ENCODE data around the gene ATP5MC3.

Gene ATP5MC3

GRCh38 chr2:175168564-175168945 lies 13.0 kb downstream of the ATP5MC3 start:
- no peak for DNase-seq (ENCODE audit: low read depth in 4 of 4, low spot score in 1 of 4)

- DNase-seq (ENCODE audit: low read depth in 4 of 4, low spot score in 1 of 4), result peak; percentile 90 to 96 (median 95)
Observed at GRCh38 chr2:175167792-175168563, 13.5 kb downstream of the ATP5MC3 start, which contains the start of gene ATF2. Gene ATF2 (minus strand): TSS chr2:175168203. CDS start chr2:175136443, 31,760 bp downstream.

GRCh38 chr2:175167076-175167791 lies 14.3 kb downstream of the ATP5MC3 start:
- DNase-seq (ENCODE audit: low read depth in 4 of 4, low spot score in 1 of 4), result peak in 3 of 4 experiments; percentile 2 to 4 (median 3)

- no peak for DNase-seq (ENCODE audit: low read depth in 4 of 4, low spot score in 1 of 4)
Observed at GRCh38 chr2:175166216-175166824, 15.2 kb downstream of the ATP5MC3 start.

GRCh38 chr2:175164235-175164634 lies 17.3 kb downstream of the ATP5MC3 start:
- DNase-seq (ENCODE audit: low read depth in 4 of 4, low spot score in 1 of 4), result no peak

GRCh38 chr2:175158894-175159293 lies 22.6 kb downstream of the ATP5MC3 start:
- no peak for DNase-seq (ENCODE audit: low read depth in 4 of 4, low spot score in 1 of 4)

GRCh38 chr2:175156534-175156933 lies 25.0 kb downstream of the ATP5MC3 start:
- no peak for DNase-seq (ENCODE audit: low read depth in 4 of 4, low spot score in 1 of 4)

- no peak for DNase-seq (ENCODE audit: low read depth in 4 of 4, low spot score in 1 of 4)
Observed at GRCh38 chr2:175154661-175155082, 26.8 kb downstream of the ATP5MC3 start.

- no peak for DNase-seq (ENCODE audit: low read depth in 4 of 4, low spot score in 1 of 4)
Observed at GRCh38 chr2:175152242-175152641, 29.3 kb downstream of the ATP5MC3 start.

GRCh38 chr2:175151791-175152190 lies 29.7 kb downstream of the ATP5MC3 start:
- DNase-seq (ENCODE audit: low read depth in 4 of 4, low spot score in 1 of 4), result no peak

- DNase-seq (ENCODE audit: low read depth in 4 of 4, low spot score in 1 of 4), result no peak
Observed at GRCh38 chr2:175147186-175147585, 34.3 kb downstream of the ATP5MC3 start.

- DNase-seq (ENCODE audit: low read depth in 4 of 4, low spot score in 1 of 4), result no peak
Observed at GRCh38 chr2:175143678-175144077, 37.8 kb downstream of the ATP5MC3 start.

GRCh38 chr2:175143191-175143590 lies 38.3 kb downstream of the ATP5MC3 start:
- no peak for DNase-seq (ENCODE audit: low read depth in 4 of 4, low spot score in 1 of 4)

GRCh38 chr2:175140332-175140731 lies 41.2 kb downstream of the ATP5MC3 start:
- no peak for DNase-seq (ENCODE audit: low read depth in 4 of 4, low spot score in 1 of 4)

- DNase-seq (ENCODE audit: low read depth in 4 of 4, low spot score in 1 of 4), result no peak
Observed at GRCh38 chr2:175137793-175138192, 43.7 kb downstream of the ATP5MC3 start.

GRCh38 chr2:175136334-175137215 lies 44.9 kb downstream of the ATP5MC3 start:
- no peak for DNase-seq (ENCODE audit: low read depth in 4 of 4, low spot score in 1 of 4)

- DNase-seq (ENCODE audit: low read depth in 4 of 4, low spot score in 1 of 4), result no peak
Observed at GRCh38 chr2:175135862-175136261, 45.6 kb downstream of the ATP5MC3 start.

GRCh38 chr2:175135177-175135576 lies 46.3 kb downstream of the ATP5MC3 start:
- no peak for DNase-seq (ENCODE audit: low read depth in 4 of 4, low spot score in 1 of 4)

GRCh38 chr2:175131252-175131651 lies 50.3 kb downstream of the ATP5MC3 start:
- no peak for DNase-seq (ENCODE audit: low read depth in 4 of 4, low spot score in 1 of 4)

GRCh38 chr2:175126661-175127060 lies 54.8 kb downstream of the ATP5MC3 start:
- DNase-seq (ENCODE audit: low read depth in 4 of 4, low spot score in 1 of 4), result no peak
